GM21529 (cell line): ENCODE data around the gene HOXD11.

Source experiments
- ATAC-seq: cut with Tn5 transposase; IDR thresholded peaks from one replicate; pipeline ENCODE4 v1.9.1; 2021; ENCODE audit not compliant: unreplicated experiment

HOXD11 gene

DNA sequence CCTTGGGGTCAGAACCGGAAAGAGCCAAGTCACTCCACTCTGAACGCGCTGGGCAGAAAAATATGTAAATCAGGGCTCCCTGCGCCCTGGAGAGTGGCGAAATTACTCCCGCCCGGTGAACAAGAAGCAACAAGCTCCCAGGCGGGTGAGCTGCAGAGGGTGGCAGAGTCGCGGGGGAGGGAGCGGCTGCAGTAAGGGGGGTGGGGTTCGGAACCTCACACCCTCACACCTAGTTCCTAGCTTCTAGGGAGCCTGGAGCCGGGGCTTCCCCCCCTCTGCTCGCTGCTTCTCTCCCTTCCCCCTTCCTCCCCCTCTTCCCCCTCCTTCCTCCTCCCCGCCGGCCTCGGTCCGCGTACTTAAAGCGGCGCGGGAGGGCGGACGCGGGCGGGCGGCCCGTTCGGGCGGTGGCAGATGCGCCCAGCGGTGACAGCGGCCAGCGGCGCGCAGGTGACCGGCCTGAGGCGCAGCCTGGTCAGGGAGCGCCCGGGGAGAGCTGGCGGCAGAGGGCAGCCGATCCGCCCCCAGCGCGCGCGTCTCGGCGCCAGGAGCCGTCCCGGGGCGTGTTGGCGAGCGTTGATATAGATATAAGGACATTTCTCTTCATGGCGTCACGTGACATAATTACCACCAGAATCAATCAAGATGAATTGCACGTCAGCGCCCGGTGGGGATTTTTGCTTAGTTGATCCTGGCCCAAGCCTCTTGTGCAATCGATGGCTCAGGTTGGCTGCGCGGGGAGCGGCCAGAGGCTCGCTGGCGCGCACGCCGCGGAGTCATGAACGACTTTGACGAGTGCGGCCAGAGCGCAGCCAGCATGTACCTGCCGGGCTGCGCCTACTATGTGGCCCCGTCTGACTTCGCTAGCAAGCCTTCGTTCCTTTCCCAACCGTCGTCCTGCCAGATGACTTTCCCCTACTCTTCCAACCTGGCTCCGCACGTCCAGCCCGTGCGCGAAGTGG is at the start of gene HOXD11:
HOXD11 (plus strand) TSS at position 700 of the 959 bp plus-strand sequence; CDS start at position 776, 76 bp downstream.
- no peak for ATAC-seq

DNA sequence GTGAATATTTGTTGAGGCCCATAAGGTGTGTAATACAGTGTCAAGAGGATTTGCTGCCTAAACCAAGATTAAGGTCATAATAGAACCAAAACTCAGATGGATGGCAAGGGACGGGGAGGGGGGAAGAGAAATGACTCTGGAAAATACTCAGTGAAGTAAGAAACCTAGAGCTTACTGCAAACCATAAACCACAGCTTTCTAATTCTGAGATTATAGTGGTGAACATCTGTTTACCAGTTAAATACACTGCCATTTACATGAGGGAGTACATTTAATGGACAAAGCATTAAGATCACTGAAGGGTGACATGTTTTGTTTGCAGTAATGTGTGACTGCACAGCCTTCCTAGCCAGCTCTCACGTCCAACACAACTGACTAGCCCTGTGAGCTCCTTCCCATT is 43.1 kb upstream of the HOXD11 start:
- no peak for ATAC-seq

- ATAC-seq, result no peak
Observed at GRCh38 chr2:176066645-176067588, 40.2 kb upstream of the HOXD11 start.

DNA sequence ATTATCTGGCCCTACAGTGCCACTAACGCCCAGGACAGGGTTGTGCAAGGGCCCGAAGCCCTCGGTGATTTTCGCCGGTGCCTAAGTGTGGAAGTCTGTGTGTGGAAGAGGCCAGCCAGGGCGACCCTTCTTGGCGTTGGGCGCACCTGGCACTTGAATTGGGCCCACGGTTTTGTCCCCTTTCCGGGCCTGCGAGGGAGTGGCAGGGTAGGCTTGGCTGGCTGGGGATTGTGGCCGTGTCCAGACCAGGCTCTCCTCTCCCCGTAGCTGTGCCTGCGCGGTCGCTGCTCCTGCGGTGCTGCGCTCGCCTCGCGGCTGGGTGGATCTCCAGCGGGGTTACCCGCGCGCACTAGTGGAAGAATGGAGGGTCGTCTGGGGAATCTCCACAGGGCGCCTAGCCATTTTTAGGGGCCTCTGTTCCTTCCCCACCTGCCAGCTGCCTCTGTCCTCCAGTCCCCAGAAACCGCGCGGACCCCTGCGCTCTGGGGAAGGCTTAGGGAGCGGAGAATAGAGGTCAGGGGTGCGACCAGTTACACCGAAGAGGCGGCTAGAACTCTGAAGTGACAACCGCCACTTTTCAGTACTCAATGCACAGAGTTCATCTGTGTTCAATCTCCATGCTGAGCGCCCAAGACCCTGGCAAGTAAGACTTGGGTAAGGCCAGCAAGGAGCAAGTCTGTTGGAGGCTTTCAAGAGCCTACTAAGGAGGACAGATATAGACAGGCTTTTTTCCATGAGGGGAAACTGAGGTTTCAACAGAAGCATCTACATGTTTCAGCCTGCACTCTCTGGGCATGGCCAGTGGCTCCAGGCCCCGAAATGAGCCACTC is 39.3 kb upstream of the HOXD11 start:
- no peak for ATAC-seq

GRCh38 chr2:176068419-176068832 is 38.7 kb upstream of the HOXD11 start:
- ATAC-seq, result no peak

DNA sequence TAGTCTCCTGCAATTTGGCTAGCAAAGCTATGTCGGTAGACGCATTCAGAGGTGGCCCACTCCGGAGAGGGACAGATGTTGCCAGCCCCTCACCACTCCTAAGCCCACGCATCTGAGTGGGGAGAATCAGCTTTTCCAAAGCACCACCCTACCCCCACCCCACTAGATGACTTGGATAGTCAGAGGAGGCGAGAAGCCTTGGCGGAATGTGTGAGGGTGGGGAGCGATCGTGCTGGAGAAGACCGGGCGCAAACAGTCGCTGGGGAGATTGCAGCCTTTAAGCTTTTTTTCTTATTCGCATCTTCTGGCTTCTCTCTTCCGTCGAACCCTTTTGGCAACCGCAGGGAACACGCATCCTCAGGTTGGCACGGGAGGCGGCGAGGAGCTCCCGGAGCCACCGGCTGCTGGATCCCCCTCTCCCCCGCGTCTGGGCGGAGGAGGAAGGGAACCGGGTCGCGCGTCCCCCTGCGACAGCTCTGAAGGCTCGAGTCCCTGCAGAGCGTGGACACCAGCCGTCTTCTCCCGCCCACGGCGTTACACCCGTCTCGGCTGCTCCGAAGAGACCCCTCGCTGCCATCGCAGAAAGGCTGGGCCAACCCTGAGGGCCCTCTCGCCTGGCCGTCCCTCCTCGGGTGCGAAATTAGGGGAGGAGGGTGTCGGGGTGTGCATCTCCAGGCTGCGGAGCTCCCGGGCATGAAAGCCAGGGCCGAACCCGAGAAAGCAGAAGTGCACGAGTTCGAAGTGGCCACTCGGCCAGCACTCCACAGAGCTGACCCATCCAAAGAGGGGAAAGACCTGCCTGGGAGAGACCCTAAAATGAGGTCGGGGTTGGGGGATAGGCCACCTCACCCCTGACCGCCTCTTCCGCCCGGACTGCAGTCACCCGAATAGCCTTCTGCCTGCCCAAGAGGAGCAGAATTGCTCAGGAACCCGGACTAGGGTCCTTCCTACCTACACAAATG is 35.5 kb upstream of the HOXD11 start:
- no peak for ATAC-seq

GRCh38 chr2:176072292-176072669 is 34.8 kb upstream of the HOXD11 start:
- ATAC-seq, result no peak

DNA sequence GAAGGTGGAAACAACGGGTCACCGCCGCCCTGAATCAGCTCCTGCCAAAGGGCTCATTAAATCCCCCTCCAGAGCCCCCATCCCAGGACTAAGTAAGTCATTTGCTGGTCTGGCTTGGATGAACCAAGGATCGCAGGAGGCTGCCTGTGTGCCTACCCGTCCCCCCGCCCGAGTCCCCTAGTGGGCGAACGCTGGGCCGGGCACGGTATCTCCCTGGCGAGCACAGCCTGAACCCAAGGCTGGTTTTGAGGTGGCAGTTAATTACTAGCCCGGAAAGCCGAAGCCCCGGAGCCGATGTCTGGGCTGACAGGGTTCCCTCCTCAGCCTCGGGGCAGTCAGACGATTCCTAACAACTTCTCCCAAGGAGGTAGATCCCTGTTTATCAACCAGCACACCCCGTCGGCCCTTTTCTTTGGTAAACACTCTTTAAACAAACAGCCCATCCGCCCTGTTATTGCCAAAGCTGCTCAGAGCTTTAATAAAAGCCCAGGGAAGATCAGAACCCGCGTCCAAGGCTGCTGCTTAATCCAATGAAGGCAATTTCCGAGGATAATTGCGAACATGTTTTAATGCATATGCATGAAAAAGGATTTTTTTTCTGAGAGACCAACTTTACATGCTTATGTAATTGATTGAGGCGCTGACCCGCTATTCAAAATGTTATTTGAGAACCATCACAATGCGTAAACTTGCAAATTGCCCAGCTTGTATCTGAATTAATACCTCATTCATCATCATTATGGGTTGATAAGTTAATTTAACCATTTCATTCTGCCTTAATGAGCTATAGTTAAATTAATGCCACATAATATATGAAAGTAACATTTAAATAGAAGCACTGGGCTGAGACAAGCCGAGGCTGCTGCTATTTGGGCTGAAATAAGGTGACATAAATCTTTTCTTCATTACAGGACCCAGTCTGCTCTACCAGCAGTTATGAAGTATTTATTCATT is 33.9 kb upstream of the HOXD11 start:
- no peak for ATAC-seq

DNA sequence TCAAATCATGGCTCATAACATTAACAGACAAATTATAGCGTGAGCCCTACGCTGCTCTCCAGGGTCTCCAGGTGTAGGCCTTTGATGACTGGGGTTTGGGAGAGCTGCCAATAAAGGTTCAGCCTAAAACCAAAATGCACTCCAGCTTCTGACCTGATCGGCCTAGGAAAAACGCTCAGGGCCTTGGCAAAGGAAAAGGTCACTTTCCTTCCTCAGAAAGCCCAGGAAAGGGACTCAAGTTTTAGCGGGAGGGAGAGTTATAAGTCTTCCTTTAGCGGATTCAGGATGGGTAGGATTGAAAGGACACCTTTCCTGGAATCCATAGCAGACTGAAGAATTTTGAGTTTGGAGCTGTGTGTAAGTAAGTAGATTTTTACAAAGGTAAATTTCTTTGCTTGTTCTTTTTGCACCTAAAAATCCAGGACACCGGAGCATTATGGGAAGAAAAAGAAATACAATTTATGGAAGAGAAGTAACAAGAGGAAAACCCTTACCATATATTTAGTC is 32.1 kb upstream of the HOXD11 start:
- no peak for ATAC-seq

DNA sequence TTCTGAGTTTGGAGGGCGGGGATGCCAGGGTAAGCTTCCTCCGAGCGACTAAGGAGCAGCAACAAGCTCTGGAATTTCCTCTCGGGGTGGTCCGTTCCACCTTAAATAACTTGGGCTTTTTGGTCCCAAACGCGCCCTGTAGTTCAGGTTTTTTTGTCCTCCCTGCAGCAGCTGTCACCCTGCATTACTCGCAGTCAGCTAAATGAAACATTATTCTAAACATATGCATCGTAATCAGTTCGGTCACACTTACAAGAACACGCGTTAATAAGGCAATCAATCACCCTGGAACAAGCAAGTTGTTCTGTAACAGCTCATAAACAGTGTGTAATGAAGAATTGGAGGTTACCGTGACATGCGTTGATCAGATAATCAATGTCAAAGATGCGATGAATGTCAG is 31.6 kb upstream of the HOXD11 start:
- ATAC-seq, result no peak

DNA sequence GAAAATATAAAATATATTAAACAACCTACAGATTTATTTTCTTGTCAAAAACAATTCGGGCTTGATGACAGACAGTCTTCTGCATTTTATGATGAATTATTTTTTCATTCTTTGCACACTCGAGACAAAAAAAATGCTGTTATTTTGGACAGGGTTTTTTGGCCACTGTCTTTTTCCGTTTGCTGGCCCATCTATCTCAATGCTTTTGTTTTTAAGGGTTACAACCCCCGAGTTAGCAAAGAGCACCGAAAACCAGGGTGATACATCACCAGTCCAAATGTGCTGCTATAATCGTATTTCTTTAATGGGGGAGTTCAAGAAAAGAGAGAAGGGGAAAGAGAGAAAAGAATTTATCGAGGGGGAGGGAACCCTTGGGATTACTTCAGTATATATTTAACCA is 31.0 kb upstream of the HOXD11 start:
- ATAC-seq, result no peak

DNA sequence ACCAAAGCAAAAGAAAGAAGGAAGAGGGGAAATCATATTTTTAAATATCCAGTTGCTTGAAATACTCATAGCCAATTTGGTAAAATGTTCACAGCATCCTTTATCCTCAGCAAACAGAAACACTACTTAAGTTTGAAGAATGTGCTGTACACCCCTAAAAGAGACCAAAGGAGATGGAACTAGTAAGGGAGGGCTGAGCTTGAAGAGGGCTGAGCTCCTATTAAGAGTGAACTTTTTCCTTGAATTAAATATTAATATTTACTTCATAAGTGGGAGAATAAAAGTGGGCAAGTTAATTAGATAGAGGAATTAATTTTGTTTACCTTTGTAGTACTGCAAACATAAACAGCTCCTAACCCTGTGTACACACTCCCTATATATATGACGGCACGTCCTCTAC is 30.3 kb upstream of the HOXD11 start:
- ATAC-seq, result no peak

DNA sequence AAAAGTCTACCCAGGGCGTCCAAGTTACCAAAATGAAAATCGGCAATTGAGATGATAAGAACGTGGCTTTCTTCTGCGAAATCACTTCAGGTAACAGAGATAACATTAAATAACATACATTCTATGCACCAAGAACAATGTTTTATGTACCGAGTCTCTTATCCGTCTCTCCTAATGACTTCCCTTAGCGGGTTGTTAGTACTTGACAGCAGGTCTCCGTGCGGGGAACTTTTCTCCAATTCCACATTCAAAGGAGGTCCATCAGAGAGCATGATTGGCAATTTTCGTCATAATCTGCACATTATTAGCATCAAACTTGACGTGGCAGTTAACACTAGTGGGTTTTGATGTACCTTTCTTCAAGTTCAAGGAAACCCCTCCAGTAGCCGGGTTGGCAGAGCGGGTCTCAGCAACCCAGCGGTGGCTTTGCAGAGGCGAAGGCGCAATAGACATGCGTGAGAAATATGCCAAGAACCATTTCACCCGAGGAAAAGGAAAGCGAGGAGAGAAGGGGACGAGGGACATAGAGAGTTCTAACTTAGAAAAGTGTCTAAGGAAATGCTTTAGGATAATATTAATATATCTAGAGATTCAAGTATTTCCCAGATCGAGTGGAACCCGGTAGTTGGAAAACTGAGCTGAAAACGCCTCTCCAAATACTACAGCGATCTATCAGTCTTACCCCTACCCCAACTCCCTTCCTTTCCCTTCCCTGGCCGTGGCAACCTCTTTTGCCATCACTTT is 28.4 kb upstream of the HOXD11 start:
- ATAC-seq, result no peak

DNA sequence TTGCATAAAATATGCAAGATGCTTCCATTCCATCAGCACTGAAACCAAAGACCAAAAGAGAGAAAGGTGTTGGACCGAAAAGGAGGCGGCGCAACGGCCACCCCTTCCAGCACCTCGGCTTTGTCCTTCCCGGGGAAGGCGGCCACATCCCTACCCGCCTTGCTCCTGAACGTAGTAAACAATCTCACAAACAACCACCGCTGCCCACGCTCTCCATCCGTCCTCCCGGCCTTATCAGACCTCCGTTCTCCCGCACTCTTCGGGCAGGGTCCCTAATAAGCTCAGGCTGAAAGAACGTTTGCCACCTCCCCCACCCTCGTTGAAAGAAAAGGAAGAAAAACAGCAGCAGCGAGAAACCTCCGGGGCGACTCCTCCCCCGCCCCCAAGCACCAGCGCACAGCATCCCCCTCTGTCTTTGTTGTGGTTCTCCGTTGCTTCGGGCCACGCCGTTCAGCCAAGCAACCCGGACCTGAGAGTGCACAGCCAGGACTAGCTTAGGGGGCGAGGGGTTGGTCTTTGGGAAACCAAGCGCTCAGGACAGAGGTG is 27.7 kb upstream of the HOXD11 start:
- ATAC-seq, result no peak

GRCh38 chr2:176079831-176080539 is 27.1 kb upstream of the HOXD11 start:
- no peak for ATAC-seq

GRCh38 chr2:176080540-176081375 is 26.3 kb upstream of the HOXD11 start:
- ATAC-seq, result no peak
